Gastrocnemius medialis (tissue), 4 donors: ENCODE measurements around the gene FCHSD2.

ENCODE experiments used
- CTCF ChIP-seq, 5 experiments: fragments of 450-650 bp in 3 of 5; fragments of 200-600 bp in 2 of 5; sonication (generic) in 2 of 5; IDR thresholded peaks in 4 of 5; conservative IDR thresholded peaks in 1 of 5; 1 replicate in 4 of 5; 2 replicates in 1 of 5; pipeline ENCODE4 v1.5.1; 2016 to 2019; ENCODE audit warnings: antibody characterized with exemption in 5 of 5, mild to moderate bottlenecking in 3 of 5, moderate library complexity in 3 of 5
- POLR2A ChIP-seq, 2 donors: fragments of 450-650 bp; IDR thresholded peaks; one replicate each; pipeline ENCODE4 v1.6.1; 2017; ENCODE audit warnings: antibody characterized with exemption in 2 of 2, mild to moderate bottlenecking in 2 of 2, moderate library complexity in 2 of 2

DNA sequence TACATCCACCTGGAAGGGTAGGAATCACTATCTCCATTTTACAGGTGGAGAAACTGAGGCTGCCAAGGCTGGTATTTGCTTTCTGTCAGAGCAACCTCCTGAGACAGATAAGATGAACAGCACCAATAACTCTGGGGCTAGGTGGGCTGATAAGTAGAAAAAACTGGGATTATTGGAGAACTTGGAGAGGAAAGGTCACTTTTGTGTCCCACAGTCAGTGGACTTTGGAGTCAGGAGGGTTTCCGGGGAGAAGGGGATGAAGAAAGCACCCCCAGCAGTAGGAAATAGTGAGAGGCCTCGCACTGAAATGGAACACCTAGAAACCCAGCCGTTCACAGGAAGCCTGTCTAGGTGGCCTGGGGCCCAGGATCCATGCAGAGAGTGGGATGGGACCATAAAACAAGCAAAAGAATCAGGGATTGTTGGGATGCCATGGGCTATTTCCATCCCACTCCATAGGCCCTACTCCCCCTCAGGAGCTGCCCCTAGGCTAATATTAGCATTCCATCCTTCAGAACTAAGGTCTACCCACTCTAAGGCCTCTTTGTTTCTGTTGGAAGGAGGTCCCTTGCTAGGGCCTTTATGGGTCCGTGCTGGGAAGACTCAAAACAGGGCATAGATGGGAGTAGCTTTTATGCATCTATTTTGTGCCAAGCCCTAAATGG is 31.0 kb upstream of the FCHSD2 start:
- TF ChIP-seq CTCF (IDR thresholded peaks at IDR 0.05 in 4 of 5, conservative IDR thresholded peaks at IDR 0.05 in 1 of 5), result no peak
- TF ChIP-seq POLR2A (IDR thresholded peaks at IDR 0.05), result no peak
